ACC112 (cell line): Measurements from ENCODE around the gene RASSF4.

Source experiments
- H2AFZ ChIP-seq: fragments of 200-600 bp; sonication (generic); one replicate; pipeline ENCODE4 v1.6.0; 2017; ENCODE audit warnings: antibody characterized with exemption, low read length; ENCODE audit not compliant: unreplicated experiment
- H3K27ac ChIP-seq: fragments of 200-600 bp; sonication (generic); 2 replicates; pipeline ENCODE4 v1.5.1; 2014; ENCODE audit warnings: low read depth, mild to moderate bottlenecking, antibody characterized with exemption, low read length, moderate library complexity
- H3K27me3 ChIP-seq: fragments of 200-600 bp; sonication (generic); 2 replicates; pipeline ENCODE4 v1.6.1; 2014; ENCODE audit warnings: mild to moderate bottlenecking, antibody characterized with exemption, low read length, moderate library complexity, mixed read lengths; ENCODE audit not compliant: insufficient read depth
- H3K36me3 ChIP-seq: fragments of 200-600 bp; sonication (generic); 2 replicates; pipeline ENCODE4 v1.6.1; 2016; ENCODE audit warnings: mild to moderate bottlenecking, antibody characterized with exemption, low read length, moderate library complexity, mixed read lengths; ENCODE audit not compliant: insufficient read depth
- H3K4me1 ChIP-seq: fragments of 200-600 bp; sonication (generic); one replicate; pipeline ENCODE4 v1.6.1; 2016; ENCODE audit warnings: low read length, mixed read lengths; ENCODE audit not compliant: insufficient read depth, unreplicated experiment, control insufficient read depth
- H3K4me3 ChIP-seq: fragments of 200-600 bp; sonication (generic); 2 replicates; pipeline ENCODE4 v1.5.1; 2014; ENCODE audit warnings: mild to moderate bottlenecking, low read depth, low read length
- H3K79me2 ChIP-seq: fragments of 200-600 bp; sonication (generic); one replicate; pipeline ENCODE4 v1.6.0; 2016; ENCODE audit warnings: low read length; ENCODE audit not compliant: control insufficient read depth, unreplicated experiment, insufficient read depth

Gene RASSF4

GRCh38 chr10:44928462-44928861 is 31.1 kb upstream of the RASSF4 start:
- H3K4me1 ChIP-seq = peaks cover 6% of the 10 kb centered on the region
- H3K27me3 ChIP-seq = no peaks in the 10 kb centered on the region
- H3K27ac ChIP-seq = no peak overlapping the region
- H3K36me3 ChIP-seq = no peaks in the 10 kb centered on the region
- no peaks in the 10 kb centered on the region for H3K79me2 ChIP-seq
- H2AFZ ChIP-seq = no peak overlapping the region
- H3K4me3 ChIP-seq = no peak overlapping the region

GRCh38 chr10:44929356-44930255 is 30.0 kb upstream of the RASSF4 start:
- no peaks in the 10 kb centered on the region for H3K79me2 ChIP-seq
- H3K4me3 ChIP-seq = no peak overlapping the region
- H3K36me3 ChIP-seq = no peaks in the 10 kb centered on the region
- no peak overlapping the region for H3K27ac ChIP-seq
- H3K4me1 ChIP-seq = peaks cover 6% of the 10 kb centered on the region
- no peaks in the 10 kb centered on the region for H3K27me3 ChIP-seq
- no peak overlapping the region for H2AFZ ChIP-seq

GRCh38 chr10:44930904-44931620 is 28.5 kb upstream of the RASSF4 start:
- H3K79me2 ChIP-seq = no peaks in the 10 kb centered on the region
- H3K4me3 ChIP-seq = no peak overlapping the region
- no peak overlapping the region for H3K27ac ChIP-seq
- H3K4me1 ChIP-seq = peaks cover 13% of the 10 kb centered on the region
- H3K36me3 ChIP-seq = no peaks in the 10 kb centered on the region
- H3K27me3 ChIP-seq = no peaks in the 10 kb centered on the region
- H2AFZ ChIP-seq = no peak overlapping the region

GRCh38 chr10:44931621-44932516 is 27.7 kb upstream of the RASSF4 start:
- Histone ChIP-seq H3K79me2 (no peaks in the 10 kb centered on the region), H3K27ac (no peak overlapping the region), H2AFZ (no peak overlapping the region), H3K27me3 (no peaks in the 10 kb centered on the region), H3K4me1 (peaks cover 13% of the 10 kb centered on the region), H3K4me3 (no peak overlapping the region), H3K36me3 (no peaks in the 10 kb centered on the region)

GRCh38 chr10:44932517-44933450 is 26.8 kb upstream of the RASSF4 start:
- Histone ChIP-seq H3K27me3 (no peaks in the 10 kb centered on the region), H3K4me3 (no peak overlapping the region), H2AFZ (no peak overlapping the region), H3K4me1 (peaks cover 7% of the 10 kb centered on the region), H3K36me3 (no peaks in the 10 kb centered on the region), H3K27ac (no peak overlapping the region), H3K79me2 (no peaks in the 10 kb centered on the region)

GRCh38 chr10:44933451-44934321 is 25.9 kb upstream of the RASSF4 start:
- no peak overlapping the region for H2AFZ ChIP-seq
- H3K27me3 ChIP-seq = no peaks in the 10 kb centered on the region
- no peak overlapping the region for H3K4me3 ChIP-seq
- H3K27ac ChIP-seq = no peak overlapping the region
- no peaks in the 10 kb centered on the region for H3K79me2 ChIP-seq
- H3K4me1 ChIP-seq = peaks cover 7% of the 10 kb centered on the region
- H3K36me3 ChIP-seq = no peaks in the 10 kb centered on the region

- H2AFZ ChIP-seq = no peak overlapping the region
- H3K27ac ChIP-seq = no peak overlapping the region
- H3K36me3 ChIP-seq = no peaks in the 10 kb centered on the region
- no peak overlapping the region for H3K4me3 ChIP-seq
- H3K27me3 ChIP-seq = no peaks in the 10 kb centered on the region
- no peaks in the 10 kb centered on the region for H3K79me2 ChIP-seq
- peaks cover 7% of the 10 kb centered on the region for H3K4me1 ChIP-seq
Measured at GRCh38 chr10:44934416-44935200, 25.0 kb upstream of the RASSF4 start.

GRCh38 chr10:44935201-44935965 is 24.2 kb upstream of the RASSF4 start:
- Histone ChIP-seq H3K4me3 (no peak overlapping the region), H3K79me2 (no peaks in the 10 kb centered on the region), H3K27ac (no peak overlapping the region), H2AFZ (no peak overlapping the region), H3K36me3 (no peaks in the 10 kb centered on the region), H3K4me1 (peaks cover 7% of the 10 kb centered on the region), H3K27me3 (no peaks in the 10 kb centered on the region)
